Upper lobe of left lung (tissue), 6 donors: ENCODE measurements around the gene NFIB. TPM values are rescaled to one million over a fixed set of nuclear protein-coding genes. Genes with fewer than 3 reads are reported as not detected.

Source experiments
- ATAC-seq, 2 donors: fragments of 200-7000 bp; cut with Tn5 transposase; one replicate each; pipeline ENCODE4 v1.9.1; 2022; ENCODE audit warnings: mild to moderate bottlenecking in 2 of 2, moderate library complexity in 2 of 2; ENCODE audit not compliant: low FRiP score in 2 of 2
- DNase-seq, 2 donors: peaks; one replicate each; pipeline ENCODE4 v3.0.0-alpha.2; 2019 to 2020
- H3K27ac ChIP-seq, 4 donors: fragments of 200-600 bp; sonication (generic); one replicate each; pipeline ENCODE4 v1.5.1; 2016 to 2019
- H3K27me3 ChIP-seq, 4 donors: fragments of 200-600 bp; sonication (generic); one replicate each; pipeline ENCODE4 v1.5.1; 2017 to 2019
- H3K36me3 ChIP-seq, 4 donors: fragments of 200-600 bp; sonication (generic); one replicate each; pipeline ENCODE4 v1.5.1; 2016 to 2019
- H3K4me1 ChIP-seq, 4 donors: fragments of 200-600 bp; sonication (generic); one replicate each; pipeline ENCODE4 v1.5.1; 2018 to 2019
- H3K4me3 ChIP-seq, 4 donors: fragments of 200-600 bp; sonication (generic); one replicate each; pipeline ENCODE4 v1.5.1; 2017 to 2019; ENCODE audit warnings: mild to moderate bottlenecking in 2 of 4, moderate library complexity in 1 of 4
- H3K9me3 ChIP-seq, 4 donors: fragments of 200-600 bp; sonication (generic); one replicate each; pipeline ENCODE4 v1.5.1; 2018 to 2019
- CTCF ChIP-seq, 6 experiments: fragments of 450-650 bp in 4 of 6; fragments of 200-600 bp in 2 of 6; sonication (generic) in 2 of 6; IDR thresholded peaks; one replicate each; pipeline ENCODE4 v1.5.1; 2016 to 2019; ENCODE audit warnings: antibody characterized with exemption in 6 of 6
- EP300 ChIP-seq, 4 donors: sonication (generic); formaldehyde crosslinking; IDR thresholded peaks; one replicate each; pipeline ENCODE4 v1.5.1; 2017; ENCODE audit warnings: antibody characterized with exemption in 4 of 4, control low read depth in 2 of 4
- POLR2A ChIP-seq, 4 donors: fragments of 450-650 bp; IDR thresholded peaks; one replicate each; pipeline ENCODE4 v1.5.1; 2016 to 2017; ENCODE audit warnings: antibody characterized with exemption in 4 of 4, mild to moderate bottlenecking in 2 of 4
- POLR2AphosphoS5 ChIP-seq, 2 donors: sonication (generic); formaldehyde crosslinking; IDR thresholded peaks; one replicate each; pipeline ENCODE4 v1.5.1; 2017; ENCODE audit warnings: antibody characterized with exemption in 2 of 2
- WGBS, 2 donors: methylation state at CpG; one replicate each; pipeline ENCODE4 v1.1.5; 2017 to 2018; 5-methylcytosine and 5-hydroxymethylcytosine counted together
- total RNA-seq, 6 donors: library from RNA; depleted of rRNA in 4 of 6; stranded (reverse); fragments of >200 nt in 4 of 6; gene quantifications; one replicate each; pipeline versions ENCODE4 v1.1.0 to v1.2.1, GENCODE V29; 2016 to 2021
- donor health status: DM: no; HTN: no; CAD: no; lungs with moderate emphysema.
- donor health status: DM: no; HTN: yes; CAD: no; lungs with severe emphysema.

NFIB gene
- total RNA-seq, 6 donors from 2014 or later = 33.9 to 109 (median 67.5) TPM

- no peak overlapping the region for H3K27ac ChIP-seq
- ATAC-seq (no peak), DNase-seq (no peak)
- H3K27me3 ChIP-seq = no peaks in the 10 kb centered on the region
- TF ChIP-seq EP300 (IDR thresholded peaks at IDR 0.05) = no peak
- no peak for TF ChIP-seq CTCF (IDR thresholded peaks at IDR 0.05)
- no peak for TF ChIP-seq POLR2AphosphoS5 (IDR thresholded peaks at IDR 0.05)
- no peak for TF ChIP-seq POLR2A (IDR thresholded peaks at IDR 0.05)
- peaks cover 0 to 5% (median 2%) of the 10 kb centered on the region in 4 donors for H3K4me1 ChIP-seq
- H3K9me3 ChIP-seq = no peaks in the 10 kb centered on the region
- no peaks in the 10 kb centered on the region for H3K36me3 ChIP-seq
- 78 to 90% methylated on average over 4 of the region's 4 CpGs for WGBS, 2 donors
- no peak overlapping the region for H3K4me3 ChIP-seq
These were observed 25.5 kb downstream of the NFIB start for GRCh38 chr9:14288433-14288832.

GRCh38 chr9:14286121-14286520 is 27.8 kb downstream of the NFIB start:
- no peak overlapping the region for H3K4me3 ChIP-seq
- H3K4me1 ChIP-seq = peaks cover 0 to 12% (median 7%) of the 10 kb centered on the region in 4 donors
- no peaks in the 10 kb centered on the region for H3K27me3 ChIP-seq
- DNase-seq (no peak), ATAC-seq (no peak)
- no peaks in the 10 kb centered on the region for H3K36me3 ChIP-seq
- 81 to 90% methylated on average over 1 of the region's 1 CpG for WGBS, 2 donors
- TF ChIP-seq EP300 (IDR thresholded peaks at IDR 0.05) (no peak), POLR2AphosphoS5 (IDR thresholded peaks at IDR 0.05) (no peak), CTCF (IDR thresholded peaks at IDR 0.05) (no peak), POLR2A (IDR thresholded peaks at IDR 0.05) (no peak)
- H3K9me3 ChIP-seq = no peaks in the 10 kb centered on the region
- no peak overlapping the region for H3K27ac ChIP-seq

GRCh38 chr9:14283276-14283675 is 30.7 kb downstream of the NFIB start:
- Histone ChIP-seq H3K4me3 (no peak overlapping the region), H3K36me3 (no peaks in the 10 kb centered on the region), H3K9me3 (no peaks in the 10 kb centered on the region), H3K4me1 (peaks cover 0 to 11% (median 8%) of the 10 kb centered on the region in 4 donors), H3K27me3 (no peaks in the 10 kb centered on the region), H3K27ac (no peak overlapping the region)
- 70 to 77% methylated on average over 1 of the region's 1 CpG for WGBS, 2 donors
- ATAC-seq (no peak), DNase-seq (no peak)
- TF ChIP-seq EP300 (IDR thresholded peaks at IDR 0.05) = no peak
- no peak for TF ChIP-seq POLR2AphosphoS5 (IDR thresholded peaks at IDR 0.05)
- no peak for TF ChIP-seq CTCF (IDR thresholded peaks at IDR 0.05)
- no peak for TF ChIP-seq POLR2A (IDR thresholded peaks at IDR 0.05)

- no peak overlapping the region for H3K27ac ChIP-seq
- H3K4me3 ChIP-seq = no peak overlapping the region
- H3K27me3 ChIP-seq = no peaks in the 10 kb centered on the region
- no peaks in the 10 kb centered on the region for H3K36me3 ChIP-seq
- H3K9me3 ChIP-seq = no peaks in the 10 kb centered on the region
- peaks cover 7 to 20% (median 13%) of the 10 kb centered on the region in 4 donors for H3K4me1 ChIP-seq
- TF ChIP-seq POLR2A (IDR thresholded peaks at IDR 0.05) (no peak), CTCF (IDR thresholded peaks at IDR 0.05) (no peak), EP300 (IDR thresholded peaks at IDR 0.05) (no peak), POLR2AphosphoS5 (IDR thresholded peaks at IDR 0.05) (no peak)
- no peak for ATAC-seq
- no peak for DNase-seq
These were observed 32.1 kb downstream of the NFIB start for GRCh38 chr9:14281876-14282275.

- Histone ChIP-seq H3K36me3 (no peaks in the 10 kb centered on the region), H3K27ac (no peak overlapping the region), H3K27me3 (no peaks in the 10 kb centered on the region), H3K4me1 (peaks cover 7 to 20% (median 13%) of the 10 kb centered on the region in 4 donors), H3K4me3 (no peak overlapping the region), H3K9me3 (no peaks in the 10 kb centered on the region)
- TF ChIP-seq EP300 (IDR thresholded peaks at IDR 0.05) = no peak
- TF ChIP-seq POLR2AphosphoS5 (IDR thresholded peaks at IDR 0.05) = no peak
- no peak for TF ChIP-seq POLR2A (IDR thresholded peaks at IDR 0.05)
- no peak for TF ChIP-seq CTCF (IDR thresholded peaks at IDR 0.05)
- DNase-seq = no peak
- 10 to 12% methylated on average over 1 of the region's 1 CpG for WGBS, 2 donors
- ATAC-seq = no peak
These were observed 32.7 kb downstream of the NFIB start for GRCh38 chr9:14281136-14281795.
